NCI-H2171 (cell line): ENCODE measurements around the gene SNRPA1.

Source experiments
- DNase-seq: peaks from one replicate; lab custom pipeline; 2025; lab: John Stamatoyannopoulos, UW

The SNRPA1 gene

DNA sequence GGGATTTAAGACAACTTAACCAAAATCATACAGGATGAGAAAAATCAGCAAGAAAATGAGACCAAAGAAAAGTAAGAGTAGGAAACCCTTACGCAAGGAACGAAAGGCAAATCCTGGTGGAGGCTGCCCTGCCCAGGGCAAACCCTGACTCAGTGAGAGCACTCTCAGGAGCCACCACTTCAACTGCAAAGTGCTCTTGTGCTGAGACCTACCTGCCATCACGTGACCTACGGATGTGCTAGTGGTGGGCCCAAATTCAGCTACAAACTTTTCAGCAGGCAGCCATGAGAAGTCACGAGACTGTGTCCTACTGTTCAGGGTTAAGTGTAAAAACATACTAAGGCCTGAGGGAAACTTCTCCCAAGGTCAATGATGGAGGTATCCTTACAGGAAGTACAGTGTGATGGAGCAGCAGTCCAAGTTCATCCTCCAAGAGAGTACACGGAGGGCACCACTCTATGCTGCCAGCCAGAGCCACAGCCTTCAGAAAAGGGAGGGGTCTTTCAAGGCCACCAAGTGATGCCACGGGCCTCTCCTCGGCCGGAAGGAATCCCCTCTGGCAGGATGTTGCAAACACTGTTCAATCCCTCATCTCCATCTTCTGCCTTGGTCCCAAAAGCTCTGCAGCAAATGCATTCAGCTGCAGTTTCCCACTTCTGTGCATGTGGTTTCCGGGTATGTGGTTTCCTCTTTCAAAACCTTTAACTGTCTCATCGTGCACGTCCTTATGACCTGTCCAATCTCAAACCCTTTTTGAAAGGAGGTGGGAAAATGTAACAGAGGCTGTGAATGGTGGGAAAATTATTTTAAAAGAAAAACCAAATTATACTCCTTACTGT is 52.7 kb downstream of the SNRPA1 start:
- no peak for DNase-seq

DNA sequence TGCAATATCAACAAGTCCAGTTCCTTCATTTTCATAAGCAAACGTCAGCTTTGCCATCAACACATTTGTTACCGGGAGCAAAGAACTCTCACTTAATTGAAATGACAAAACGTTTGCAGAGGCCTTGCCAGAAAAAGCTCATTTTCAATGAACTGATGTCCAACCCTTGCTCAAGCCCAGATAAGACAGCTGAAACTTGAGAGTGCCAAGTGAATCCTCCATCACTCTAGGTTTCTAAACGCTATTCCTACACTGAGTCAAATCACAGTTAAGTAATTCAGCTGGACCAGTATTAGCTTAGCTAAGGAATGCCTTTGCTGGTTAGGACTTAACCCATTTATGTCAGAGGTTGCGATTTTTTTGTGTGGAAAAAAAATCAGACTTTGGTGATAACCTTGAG is 54.7 kb downstream of the SNRPA1 start:
- DNase-seq: no peak

DNA sequence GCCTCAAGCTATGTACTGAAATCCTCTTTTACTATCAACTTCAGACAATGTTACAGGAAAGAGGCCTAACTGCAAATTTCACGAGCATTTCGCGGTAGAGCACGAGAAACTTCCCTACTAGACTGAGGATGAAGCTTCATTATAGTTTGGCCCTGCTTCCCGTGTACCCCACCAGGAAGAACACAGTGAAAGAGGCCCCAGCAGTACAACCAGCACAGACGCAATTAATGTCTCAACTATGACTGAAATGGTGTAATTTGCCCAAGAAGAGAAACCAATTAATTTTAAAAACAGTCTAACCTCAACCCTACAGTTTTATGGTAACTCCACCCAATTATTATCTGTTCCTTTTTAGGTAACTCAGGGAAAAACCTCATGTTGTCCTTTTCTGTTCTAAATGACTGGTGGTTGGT is 55.3 kb downstream of the SNRPA1 start:
- DNase-seq: no peak

DNA sequence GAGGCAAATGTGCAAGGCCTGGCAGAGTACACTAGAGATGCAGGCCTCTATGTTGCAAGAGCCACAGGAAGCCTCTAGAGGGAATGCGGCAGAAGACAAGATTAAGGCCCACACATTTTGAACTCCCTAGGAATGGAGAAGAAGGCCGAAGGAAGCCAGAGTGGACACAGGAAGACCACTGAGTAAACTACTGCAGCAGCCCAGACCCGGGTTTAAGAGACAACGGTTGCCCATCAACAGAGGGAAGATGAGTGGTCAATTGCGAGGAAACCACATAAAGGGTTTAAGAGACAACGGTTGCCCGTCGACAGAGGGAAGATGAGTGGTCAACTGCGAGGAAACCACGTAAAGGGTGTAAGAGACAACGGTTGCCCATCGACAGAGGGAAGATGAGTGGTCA is 57.8 kb downstream of the SNRPA1 start:
- DNase-seq: no peak

DNA sequence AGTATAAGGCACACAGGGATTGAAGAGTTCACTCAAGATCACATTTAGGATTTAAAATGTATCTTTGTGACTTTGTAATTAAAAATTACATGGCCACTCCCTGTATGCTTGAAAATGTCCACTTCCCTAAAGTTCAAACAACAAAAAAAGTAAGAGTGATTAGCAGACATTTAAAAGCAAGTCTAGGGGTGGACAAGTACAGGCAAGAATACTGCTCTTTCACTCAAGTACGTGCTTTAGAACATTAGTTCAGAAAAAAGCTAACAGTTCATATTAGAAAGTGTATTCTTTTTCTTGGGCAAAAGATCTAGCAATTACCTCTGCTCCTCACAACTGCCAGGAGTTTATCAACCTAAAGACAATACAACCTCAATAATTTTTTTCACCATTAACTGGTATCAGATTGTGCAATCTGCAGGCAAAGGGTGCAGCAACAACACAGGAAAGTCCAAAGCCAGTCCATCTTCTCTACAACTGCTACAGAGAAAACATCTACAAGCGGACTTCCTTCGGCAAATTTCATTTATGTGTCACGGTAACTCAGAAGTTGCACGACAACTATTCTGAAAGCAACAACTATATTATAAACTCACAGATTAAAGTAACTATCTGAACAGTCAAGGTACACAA is 61.3 kb downstream of the SNRPA1 start:
- no peak for DNase-seq

DNA sequence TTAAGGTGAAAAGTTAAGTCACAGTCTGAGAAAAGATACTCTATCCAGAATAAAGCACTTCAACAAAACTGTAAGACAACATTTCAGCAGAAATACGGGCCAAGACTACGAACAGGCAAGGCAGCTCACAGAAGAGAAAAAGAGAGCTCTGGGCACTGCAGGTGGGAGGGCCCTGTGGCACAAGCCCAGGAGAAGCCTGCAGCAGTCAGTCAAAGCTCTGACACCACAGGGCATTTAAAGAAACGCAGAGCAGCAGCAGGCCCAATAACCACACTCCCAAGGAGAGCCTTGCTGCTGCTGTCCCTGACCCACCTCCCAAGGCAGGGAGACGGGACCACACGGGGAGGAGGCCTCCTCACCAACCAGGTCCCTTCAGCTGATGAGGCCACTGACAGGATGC is 62.4 kb downstream of the SNRPA1 start:
- DNase-seq: no peak
